HK-2 (cell line): ENCODE results near the gene ATG13.
"Not testable (repeated sequence)": the region's sequence is repeated elsewhere in the genome, so short reads cannot be mapped to it uniquely, and the experiment has no call there.

ENCODE experiments used
- DNase-seq: peaks from one replicate; pipeline ENCODE4 v3.0.0-alpha.2; 2018; ENCODE audit not compliant: unreplicated experiment

ATG13 gene

DNA sequence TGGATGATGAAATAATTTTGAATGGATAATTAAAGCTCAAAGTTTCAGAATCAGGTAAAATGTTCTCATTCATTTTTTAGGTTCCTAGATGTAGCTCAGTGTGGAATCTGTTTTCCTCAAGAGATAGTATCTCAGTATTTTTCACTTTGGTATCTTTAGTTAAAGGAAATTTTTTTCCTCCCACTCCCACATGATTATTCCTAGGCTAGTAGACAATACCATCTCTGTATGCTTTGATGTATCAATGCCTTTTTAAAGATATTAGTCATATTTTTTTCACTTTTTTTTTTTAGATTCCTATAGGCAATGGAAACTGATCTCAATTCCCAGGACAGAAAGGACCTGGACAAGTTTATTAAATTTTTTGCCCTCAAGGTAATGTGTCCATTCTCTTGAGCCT, 26.6 kb downstream of the ATG13 start:
- DNase-seq: no peak

DNA sequence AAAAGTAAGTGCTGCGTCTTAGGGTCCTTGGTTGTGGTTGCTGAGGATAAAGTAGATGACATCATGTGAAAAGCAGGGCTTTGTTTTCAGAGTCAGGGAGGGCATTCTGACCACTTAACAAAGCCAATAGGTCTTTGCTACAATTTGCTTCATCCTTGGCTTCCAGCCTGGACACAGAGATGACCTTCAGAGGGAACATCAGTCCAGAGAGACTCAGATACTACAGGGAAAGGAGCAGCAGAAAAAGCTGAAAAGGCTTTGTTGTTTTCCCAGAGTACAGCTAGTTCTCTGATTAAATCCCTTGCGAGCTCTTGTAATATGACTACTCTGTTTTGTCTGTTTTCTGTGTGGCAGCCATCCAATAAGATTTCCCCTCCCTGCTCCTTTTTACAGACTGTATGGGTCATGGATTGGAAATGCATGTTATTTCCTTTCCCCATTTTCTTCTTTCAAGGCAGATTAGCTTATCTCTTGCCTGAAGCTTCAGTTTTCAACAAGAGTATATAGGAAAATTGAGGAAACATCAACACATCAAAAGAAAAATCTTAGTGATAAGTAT, 31.9 kb downstream of the ATG13 start:
- DNase-seq: no peak

DNA sequence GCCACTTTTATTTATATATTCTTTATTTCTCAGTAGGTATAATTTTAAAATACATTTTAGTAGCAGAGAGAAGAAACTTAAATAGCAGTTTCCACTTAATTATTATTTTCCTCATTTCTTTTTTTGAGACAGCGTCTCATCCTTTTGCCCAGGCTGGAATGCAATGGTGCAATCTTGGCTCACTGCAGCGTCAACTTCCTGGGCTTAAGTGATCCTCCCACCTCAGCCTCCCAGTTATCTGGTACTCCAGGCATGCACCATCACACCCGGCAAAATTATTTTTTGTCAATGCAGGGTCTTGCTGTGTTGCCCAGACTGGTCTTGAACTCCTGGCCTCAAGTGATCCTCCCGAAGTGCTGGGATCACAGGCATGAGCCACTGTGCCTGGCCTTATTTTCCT, 38.3 kb downstream of the ATG13 start:
- DNase-seq: no peak

DNA sequence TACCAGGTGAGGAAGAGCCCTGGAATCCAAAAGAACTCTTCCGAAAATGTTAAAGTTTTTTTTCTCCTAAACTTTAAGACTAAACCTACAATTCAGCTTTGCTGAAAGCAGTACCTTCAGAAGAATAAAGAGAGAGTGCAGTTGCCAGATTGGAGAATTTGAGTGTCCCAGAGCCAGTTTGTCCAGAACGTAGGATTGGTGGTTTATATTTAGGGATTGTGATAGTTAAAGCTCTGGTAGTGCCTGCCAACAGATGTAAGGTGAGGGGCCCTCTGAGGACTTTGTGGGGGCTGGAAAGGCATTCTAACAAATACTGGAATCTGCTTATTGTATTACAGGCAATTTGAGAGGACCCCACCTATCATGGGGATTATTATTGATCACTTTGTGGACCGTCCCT, 39.8 kb downstream of the ATG13 start:
- DNase-seq: no peak

DNA sequence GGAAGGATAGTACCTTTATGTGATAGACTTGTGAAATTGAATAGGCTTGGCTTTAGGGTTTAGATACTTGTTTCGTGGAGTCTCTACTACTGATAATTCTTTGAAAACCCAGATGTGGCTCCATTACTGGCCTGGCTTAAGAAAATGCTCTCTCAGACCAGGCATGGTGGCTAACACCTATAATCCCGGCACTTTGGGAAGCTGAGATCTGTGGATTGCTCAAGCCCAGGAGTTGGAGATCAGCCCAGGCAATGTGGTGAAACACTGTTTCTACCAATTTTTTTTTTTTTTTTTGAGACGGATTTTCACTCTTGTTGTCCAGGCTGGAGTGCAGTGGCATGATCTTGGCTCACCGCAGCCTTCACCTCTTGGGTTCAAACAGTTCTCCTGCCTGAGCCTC, 40.9 kb downstream of the ATG13 start:
- DNase-seq: no peak

DNA sequence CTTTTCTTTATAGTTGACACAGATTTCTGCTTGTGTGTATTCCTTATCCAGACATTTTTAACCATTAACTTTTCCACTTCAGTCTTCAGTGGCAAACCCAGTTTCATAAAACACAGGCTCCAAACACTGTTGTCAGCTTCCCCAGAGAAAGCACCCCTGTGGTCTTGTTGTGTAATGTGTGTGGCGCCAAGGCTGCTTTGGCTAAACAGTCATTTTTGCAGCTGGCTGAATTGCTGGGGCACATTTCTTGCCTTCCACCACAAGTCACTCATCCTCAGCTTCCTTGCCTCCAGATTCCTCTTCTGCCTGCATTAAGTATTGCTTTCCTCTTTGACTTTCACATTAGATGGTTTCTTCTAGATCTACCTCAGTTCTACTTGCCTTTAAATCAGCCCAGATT, 42.6 kb downstream of the ATG13 start:
- no peak for DNase-seq

DNA sequence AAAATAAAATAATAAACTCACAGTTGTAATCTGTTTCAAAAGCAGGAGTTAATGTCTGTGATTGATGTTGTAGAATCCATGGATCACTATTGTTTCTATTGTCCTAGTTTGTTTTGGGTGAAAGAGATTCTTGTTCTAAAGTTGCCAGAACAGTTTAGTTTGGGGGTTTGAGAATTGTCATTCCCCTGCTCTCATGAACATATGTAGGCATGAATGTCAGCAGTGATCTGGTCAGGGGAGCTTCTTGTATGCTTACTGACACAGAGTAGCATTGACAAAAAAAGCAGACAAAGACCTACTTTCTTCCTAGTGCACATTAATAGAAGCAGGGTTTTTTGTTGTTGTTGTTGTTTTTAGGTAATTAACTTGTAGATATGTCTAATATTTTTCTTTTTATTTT, 44.5 kb downstream of the ATG13 start:
- DNase-seq: no peak

DNA sequence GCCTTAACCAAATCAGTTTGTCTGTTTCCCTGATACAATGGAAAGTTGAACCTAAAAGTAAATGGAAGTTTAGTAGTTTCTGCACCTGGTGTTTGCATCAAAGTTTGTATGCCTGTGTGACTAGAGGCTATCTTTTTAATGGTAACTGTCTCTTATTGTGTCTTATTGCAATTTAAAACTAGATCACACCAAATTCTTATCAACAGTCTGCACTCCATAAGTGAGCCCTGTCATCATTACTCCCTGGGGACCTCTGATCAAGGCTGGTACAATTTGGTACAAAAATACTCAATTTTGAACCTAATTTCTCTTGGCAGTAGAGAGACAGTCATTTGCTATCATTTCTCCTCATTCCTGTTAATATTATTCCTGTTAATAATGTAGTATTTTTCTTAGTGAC, 45.0 kb downstream of the ATG13 start:
- DNase-seq: no peak

DNA sequence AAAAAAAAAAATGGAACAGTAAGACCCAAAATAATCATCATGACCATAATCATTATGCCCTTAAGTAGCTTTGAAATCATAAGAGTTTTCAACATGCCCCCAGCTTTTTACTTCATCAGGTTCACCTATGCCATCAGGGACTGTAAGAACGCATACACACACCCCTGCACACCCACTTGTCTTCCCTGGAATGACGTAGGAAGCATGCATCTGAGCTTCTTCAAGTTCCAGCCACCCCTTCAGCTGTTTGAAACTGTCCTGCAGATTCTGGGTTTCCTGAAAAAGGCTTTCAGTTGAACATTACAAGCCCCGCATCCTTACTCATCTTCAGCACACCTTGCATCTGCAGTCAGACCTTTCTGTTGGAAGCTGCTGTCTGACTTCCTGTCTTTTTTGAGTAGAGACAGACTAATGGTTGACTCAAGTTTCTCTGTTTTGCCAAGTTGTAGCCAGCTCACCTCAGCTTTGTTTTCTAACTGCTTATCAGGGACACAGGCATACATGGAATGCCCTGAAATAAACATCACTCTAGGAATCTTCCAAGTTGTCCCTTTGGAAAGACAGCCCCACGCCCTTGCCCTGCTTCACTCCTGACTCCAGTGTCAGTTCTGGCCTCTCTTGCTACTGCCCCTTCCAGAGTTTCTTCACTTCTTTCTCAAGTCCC, 46.1 kb downstream of the ATG13 start:
- no peak for DNase-seq

DNA sequence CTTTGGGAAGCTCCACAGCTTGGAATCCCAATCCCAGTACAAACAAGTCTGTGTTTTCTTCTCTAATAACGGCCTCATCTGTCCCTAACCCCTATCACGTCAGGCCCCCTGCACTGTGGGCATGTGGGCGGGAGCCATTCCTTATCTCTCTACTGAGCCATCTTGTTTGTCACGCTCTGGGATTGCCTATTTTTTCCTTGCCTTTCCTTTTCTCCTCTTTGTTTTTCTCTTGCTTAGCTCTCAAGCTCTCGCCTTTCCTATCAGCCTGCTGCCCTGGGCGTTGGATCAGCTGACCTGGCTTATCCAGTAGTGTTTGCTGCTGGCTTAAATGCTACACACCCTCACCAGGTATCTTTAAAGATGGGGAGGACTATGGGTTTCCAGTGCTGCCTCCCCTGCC, 47.3 kb downstream of the ATG13 start:
- no peak for DNase-seq

DNA sequence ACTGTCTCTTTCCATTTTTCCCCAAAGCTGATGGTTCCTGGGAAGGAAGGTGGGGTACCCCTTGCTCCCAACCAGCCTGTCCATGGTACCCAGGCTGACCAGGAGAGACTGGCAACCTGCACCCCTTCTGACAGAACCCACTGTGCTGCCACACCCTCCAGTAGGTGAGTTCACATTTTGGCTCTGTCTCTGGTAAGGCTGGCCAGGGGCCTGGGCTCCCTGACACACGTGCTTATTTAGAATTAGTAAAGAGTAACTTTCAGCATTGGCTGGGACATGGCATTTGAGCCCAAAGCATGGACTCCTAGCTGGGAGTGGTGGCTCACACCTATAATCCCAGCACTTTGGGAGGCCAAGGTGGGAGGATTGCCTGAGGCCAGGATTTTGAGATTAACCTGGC, 48.0 kb downstream of the ATG13 start:
- no peak for DNase-seq

DNA sequence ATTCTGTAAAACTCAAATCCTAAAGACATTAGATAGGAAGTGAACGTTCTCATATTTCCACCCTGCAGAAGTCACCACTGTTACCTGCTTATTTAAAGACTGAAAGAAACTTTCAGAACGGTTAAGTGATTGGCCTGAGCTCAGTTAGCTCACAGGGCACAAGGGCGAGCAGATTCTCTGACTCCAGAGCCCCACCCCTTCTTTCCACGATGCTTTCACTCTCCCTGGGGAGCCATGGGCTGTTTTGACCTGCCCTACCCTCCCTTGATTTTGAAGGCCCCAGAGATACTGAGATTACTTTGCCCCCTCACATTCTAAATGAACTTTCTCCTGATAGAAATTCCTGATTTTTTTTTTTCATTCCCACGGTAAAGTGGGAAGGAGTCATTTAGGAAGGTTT, 49.2 kb downstream of the ATG13 start:
- no peak for DNase-seq

DNA sequence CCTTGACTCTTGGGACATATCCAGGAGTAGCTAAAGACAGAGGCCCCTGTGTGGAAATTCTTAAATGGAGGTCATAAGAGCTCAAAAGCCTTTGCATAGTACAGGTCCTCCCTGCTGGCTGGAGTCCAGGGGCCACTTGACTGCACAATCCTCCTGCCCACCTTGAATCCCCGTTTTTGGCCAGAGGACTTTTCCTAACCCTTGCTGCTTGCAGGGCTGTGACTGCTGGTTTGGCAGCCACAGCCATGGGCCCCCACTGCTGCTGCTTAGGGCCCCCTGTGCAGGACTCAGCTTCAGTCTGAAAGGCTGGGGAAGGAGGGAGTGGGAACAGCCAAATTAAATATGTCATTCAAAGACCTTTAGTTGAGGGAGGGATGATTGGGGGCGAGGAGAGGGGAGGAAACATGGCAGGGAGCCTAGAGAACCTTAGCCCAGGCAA, 49.7 kb downstream of the ATG13 start:
- no peak for DNase-seq

DNA sequence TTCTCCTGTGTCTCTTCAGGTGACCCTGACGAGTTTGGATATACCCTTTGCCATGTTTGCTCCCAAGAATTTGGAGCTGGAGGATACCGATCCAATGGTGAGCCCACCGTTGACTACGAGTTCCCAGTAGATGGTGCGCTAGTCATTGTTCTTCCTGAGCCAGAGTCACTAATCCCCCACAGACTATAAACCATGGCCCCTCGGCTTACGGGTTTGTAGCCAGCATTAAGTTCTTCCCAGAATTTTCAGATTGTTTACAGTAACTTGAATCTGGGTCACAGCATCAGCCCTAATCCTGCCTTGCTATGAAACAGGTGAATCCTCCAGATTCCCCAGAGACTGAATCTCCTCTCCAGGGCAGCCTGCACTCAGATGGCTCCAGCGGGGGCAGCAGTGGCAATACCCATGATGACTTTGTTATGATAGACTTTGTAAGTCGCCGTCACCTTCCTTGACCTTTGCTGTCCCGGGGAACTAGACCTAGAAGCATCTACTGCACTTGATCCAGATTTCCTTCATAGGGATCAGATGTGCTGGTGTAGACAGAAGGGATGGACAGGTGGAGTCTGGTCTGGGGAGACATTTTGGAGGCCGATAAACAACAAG, 51.2 kb downstream of the ATG13 start:
- no peak for DNase-seq

DNA sequence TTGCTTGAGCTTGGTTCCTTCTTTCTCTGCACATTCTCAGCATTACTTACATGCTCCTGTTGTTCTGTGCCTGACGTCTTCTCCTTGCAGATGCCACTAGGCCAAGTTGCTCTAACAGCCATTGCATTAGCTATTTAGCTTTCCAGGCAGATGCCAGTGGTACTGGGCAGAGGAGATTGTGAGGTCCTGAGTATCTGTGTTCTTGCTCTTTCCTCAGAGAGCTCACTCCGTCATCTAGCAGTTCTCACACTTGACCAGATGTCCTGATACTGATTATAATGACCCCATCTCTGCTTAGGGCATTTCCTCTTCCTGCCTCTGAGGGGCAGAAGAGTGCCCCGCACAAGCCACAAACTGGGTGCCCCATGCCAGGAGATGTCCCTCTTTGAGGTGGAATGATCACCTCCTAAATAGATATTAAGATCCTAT, 52.4 kb downstream of the ATG13 start:
- no peak for DNase-seq

DNA sequence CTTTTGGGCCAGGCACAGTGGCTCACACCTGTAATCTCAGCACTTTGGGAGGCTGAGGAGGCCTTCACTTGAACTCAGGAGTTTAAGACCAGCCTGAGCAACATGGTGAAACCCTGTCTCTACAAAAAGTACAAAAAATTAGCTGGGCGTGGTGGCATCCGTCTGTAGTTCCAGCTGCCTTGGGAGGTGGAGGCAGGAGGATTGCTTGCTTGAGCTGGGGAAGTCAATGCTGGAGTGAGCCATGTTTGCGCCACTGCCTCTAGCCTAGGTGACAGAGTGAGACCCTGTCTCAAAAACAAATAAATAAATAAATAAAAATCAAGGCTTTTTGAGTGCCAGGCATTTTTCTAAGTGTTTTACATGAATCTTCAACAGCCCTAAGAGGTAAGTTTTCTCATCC, 53.2 kb downstream of the ATG13 start:
- DNase-seq: not testable (repeated sequence)

DNA sequence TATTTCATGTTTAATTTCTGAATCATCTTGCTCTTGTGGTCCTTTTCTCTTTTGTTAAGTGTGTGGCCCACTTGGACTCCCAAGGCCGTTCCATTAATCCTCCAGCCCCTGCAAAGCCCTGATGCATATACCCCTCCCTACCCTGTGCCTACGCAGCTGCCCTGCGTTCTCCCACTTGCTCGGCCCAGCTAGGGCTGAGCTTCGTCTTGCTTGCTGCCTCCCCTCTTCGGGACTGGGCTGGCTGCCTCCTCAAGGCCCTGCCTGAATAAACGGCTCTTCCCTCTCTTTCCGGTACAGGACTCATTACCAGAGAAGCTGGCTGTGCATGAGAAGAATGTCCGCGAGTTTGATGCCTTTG, 54.6 kb downstream of the ATG13 start:
- DNase-seq: no peak

DNA sequence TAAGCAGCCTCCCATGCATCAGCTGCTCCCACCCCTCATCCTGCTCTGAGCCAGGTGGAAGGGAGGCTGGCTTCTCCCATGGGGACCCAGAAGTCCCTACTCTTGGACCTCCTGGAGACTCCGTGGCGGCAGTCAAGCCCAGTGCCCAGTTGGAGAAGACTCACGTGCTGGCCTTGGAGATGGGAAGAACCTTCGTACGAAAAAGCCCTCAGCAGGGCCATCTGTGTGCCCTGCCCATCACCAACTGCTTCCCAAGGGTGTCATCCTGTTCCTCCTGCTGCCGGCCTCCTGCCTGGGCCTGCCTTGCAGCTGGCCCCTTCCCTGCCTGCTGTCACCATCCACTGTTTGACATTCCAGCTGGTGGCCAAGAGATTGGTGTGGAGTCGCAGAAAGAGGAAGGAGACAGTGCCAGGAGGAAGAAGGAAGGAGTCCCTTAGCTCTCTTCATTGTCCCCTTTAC, 55.1 kb downstream of the ATG13 start:
- no peak for DNase-seq

DNA sequence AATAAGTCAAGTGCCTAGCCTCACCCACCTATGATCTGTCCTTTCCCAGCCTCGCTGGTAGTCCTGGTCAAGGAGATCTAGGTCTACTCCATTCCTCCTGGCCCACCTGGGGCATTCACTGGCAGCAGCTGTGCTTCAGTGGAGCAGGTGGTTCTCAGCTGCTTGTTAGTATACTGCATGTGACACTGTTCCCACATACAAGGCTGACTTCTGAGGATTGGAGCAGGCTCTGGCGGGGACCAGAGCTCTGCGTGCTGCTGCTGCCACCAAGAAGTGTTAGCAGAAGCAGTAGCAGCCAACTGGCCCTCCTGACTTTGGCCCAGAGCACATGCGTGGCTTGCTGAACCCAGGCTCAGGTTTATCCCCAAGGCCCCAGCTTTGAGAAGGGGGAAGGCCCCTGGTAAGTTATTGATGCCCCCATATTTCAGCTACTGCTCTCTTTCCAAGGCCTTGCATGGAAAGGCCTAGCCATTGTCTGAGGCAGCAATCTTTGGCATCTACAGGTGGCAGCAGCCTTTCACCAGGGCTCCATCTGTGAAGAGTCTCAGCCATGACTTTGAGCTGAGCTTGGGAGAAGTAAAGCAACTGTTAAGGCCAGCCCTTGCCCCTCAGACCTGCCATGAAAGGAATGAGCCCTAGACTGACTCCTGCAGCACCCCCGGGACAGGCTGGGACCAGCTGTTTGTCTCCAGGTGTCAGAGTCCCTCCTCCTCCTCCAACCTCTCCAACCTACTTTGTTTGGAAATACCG, 56.5 kb downstream of the ATG13 start:
- no peak for DNase-seq

DNA sequence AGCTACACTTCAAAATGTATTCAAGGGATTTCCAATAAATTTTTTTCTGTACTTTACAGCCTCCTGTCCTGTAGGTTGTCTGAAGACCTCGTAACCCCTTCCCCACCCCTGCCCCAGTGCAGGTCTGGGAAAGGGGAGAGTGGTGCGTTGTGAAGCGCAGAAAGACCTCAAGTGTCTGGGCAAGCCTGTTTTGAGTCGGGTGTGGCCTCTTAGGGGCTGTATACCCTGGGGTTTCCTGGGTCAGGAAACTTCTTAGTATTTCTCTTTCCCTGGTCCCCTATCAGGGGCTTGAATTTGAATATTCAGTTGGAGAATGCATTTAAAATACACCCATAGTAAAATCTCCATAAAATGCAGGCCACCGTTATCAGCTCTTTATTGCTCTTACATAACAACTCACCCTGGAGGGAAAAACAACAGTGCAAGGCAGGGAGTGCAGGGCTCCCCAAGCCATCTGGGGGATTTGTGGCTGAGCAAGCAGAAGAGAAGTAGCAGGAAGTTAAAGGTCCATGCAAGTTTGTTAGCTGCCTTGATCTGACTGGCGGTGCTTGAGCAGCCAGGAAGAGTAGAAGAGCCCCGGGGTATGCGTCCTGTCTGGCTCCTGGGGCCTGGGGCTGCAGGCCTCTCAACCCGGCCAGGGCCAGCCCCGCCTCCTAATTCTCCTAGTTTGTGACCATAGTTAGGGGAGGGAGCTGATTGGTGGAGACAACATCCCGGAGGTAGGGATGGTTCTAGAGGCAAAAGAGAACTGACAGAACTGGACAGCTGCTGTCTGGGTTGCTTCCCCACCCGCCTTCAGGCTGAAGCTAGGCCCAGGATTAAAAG, 57.3 kb downstream of the ATG13 start:
- no peak for DNase-seq

DNA sequence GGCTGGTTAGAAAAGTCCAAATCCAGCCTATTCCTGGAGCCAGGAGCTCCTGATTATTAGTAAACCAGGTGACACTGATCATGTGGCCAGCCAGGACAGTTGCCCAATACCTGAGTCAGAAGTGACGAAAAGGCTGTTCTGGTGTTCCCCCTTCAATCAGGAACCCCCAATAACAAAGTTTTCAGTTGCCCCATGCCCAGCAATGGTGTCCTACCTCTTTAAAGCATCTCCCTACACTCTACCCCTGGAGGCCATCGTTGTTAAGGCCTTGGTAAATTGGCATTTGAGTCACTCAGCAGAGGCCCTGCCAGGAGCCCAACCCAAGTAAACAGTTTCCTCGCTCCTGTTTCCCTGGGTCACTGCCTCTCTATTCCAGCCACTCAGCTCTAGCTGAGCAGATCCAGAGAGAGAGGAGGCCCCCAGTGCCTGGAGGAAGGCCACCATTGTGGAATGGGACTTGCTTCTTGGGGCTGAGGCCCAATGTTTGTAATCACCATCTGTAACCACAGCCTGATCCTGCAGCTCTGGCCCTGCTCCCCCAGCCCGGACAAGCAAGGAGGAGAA, 58.0 kb downstream of the ATG13 start:
- no peak for DNase-seq

DNA sequence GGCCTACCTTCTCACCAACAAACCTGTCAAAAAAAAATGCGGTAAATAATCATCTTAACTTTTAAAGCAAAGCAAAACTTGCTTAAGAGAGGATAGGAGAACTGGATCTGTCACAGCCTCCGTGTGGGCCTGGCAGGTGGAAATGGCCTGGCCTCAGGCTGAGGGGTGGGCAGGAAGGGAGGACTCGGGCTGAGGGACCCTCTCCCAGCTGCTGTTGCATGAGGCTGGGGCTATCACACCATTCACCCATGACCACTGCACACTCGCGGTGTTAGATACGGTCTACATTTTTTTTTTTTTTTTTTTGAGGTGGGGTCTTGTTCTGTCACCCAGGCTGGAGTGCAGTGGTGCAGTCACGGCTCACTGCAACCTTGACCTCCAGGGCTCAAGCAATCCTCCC, 58.6 kb downstream of the ATG13 start:
- DNase-seq: no peak
